Endothelial cell of umbilical vein (primary cell): ENCODE results near the gene CCR8. TPM values are rescaled to one million over a fixed set of nuclear protein-coding genes. Genes with fewer than 3 reads are reported as not detected.

ENCODE experiments used
- BruUV-seq: library from RNA; stranded (reverse); fragments of 400-500 nt; replicated peaks from 2 replicates; lab custom pipeline; 2021; lab: Mats Ljungman, UMichigan
- CTCF ChIA-PET: fragments of 300-600, 350-600 bp; sonication (Branson Sonifier 250); formaldehyde crosslinking; loops from one replicate; lab custom pipeline; 2021; ENCODE audit warnings: antibody characterized with exemption, inconsistent platforms; lab: Charles Lee
- POLR2A ChIA-PET: fragments of 300-600, 350-600 bp; sonication (Branson Sonifier 250); formaldehyde crosslinking; loops from one replicate; lab custom pipeline; 2021; ENCODE audit warnings: antibody characterized with exemption, inconsistent platforms; lab: Charles Lee
- DNase-seq: peaks from one replicate; pipeline ENCODE4 v3.0.0-alpha.2; 2011; ENCODE audit warnings: low read depth, low spot score
- FAIRE-seq: peaks from 2 replicates; lab custom pipeline; 2011; peaks lifted over from hg19 to GRCh38; lab: Jason Lieb, UNC
- H2AFZ ChIP-seq: 2 replicates; pipeline ENCODE4 v1.6.0; 2012; ENCODE audit warnings: low read depth, low read length, control low read depth, inconsistent platforms
- H3K27ac ChIP-seq: 2 replicates; pipeline ENCODE4 v1.5.1; 2011; ENCODE audit warnings: low read depth, mild to moderate bottlenecking, control low read depth, low read length, moderate library complexity; ENCODE audit not compliant: insufficient read depth
- H3K27me3 ChIP-seq, 2 experiments: 2 replicates each; pipeline versions ENCODE4 v1.6.0 to v1.6.1; 2011; ENCODE audit warnings: low read length in 2 of 2, mixed read lengths in 1 of 2; ENCODE audit not compliant: control insufficient read depth in 2 of 2, insufficient read depth in 2 of 2
- H3K36me3 ChIP-seq, 2 experiments: 2 replicates in 1 of 2; 3 replicates in 1 of 2; pipeline ENCODE4 v1.5.1; 2011; ENCODE audit warnings: low read length in 2 of 2, mild to moderate bottlenecking in 1 of 2, moderate library complexity in 1 of 2; ENCODE audit not compliant: control insufficient read depth in 2 of 2, insufficient read depth in 2 of 2; ENCODE audit errors: extremely low read depth in 1 of 2
- H3K4me1 ChIP-seq: 3 replicates; pipeline ENCODE4 v1.5.1; 2011; ENCODE audit warnings: mild to moderate bottlenecking, low read length; ENCODE audit not compliant: control insufficient read depth, insufficient read depth; ENCODE audit errors: extremely low read depth
- H3K4me2 ChIP-seq: 2 replicates; pipeline ENCODE4 v1.6.1; 2011; ENCODE audit warnings: low read length, control low read depth, mixed read lengths; ENCODE audit not compliant: insufficient read depth
- H3K4me3 ChIP-seq, 3 experiments: fragments of 200-600 bp in 1 of 3; sonication (generic), shearing (Covaris generic) in 1 of 3; replicated peaks in 1 of 3; 2 replicates each; pipeline ENCODE4 v1.5.1; 2011 to 2016; ENCODE audit warnings: control low read depth in 3 of 3, low read length in 3 of 3, mild to moderate bottlenecking in 2 of 3, inconsistent platforms in 1 of 3, low read depth in 1 of 3, moderate library complexity in 1 of 3; ENCODE audit not compliant: insufficient read depth in 1 of 3
- H3K79me2 ChIP-seq: 2 replicates; pipeline ENCODE4 v1.6.0; 2012; ENCODE audit warnings: low read length, inconsistent platforms; ENCODE audit not compliant: control insufficient read depth, insufficient read depth
- H3K9ac ChIP-seq: replicated peaks from 2 replicates; pipeline ENCODE3; 2011; ENCODE audit warnings: low read length, control low read depth; ENCODE audit not compliant: insufficient read depth; ENCODE audit errors: extremely low read depth
- H3K9me1 ChIP-seq: replicated peaks from 3 replicates; pipeline ENCODE4 v1.6.0; 2011; ENCODE audit warnings: mild to moderate bottlenecking, low read length; ENCODE audit not compliant: control insufficient read depth, insufficient read depth; ENCODE audit errors: extremely low read depth
- H3K9me3 ChIP-seq: replicated peaks from 2 replicates; pipeline ENCODE4 v1.5.1; 2012; ENCODE audit warnings: low read length, inconsistent platforms; ENCODE audit not compliant: control insufficient read depth, insufficient read depth
- H4K20me1 ChIP-seq: replicated peaks from 2 replicates; pipeline ENCODE3; 2011; ENCODE audit warnings: mild to moderate bottlenecking, low read length; ENCODE audit not compliant: control insufficient read depth, insufficient read depth; ENCODE audit errors: extremely low read depth
- CTCF ChIP-seq, 2 donors: IDR thresholded peaks; 1 replicate in 1 of 2; 2 replicates in 1 of 2; pipeline ENCODE4 v1.5.1; 2011; ENCODE audit warnings: low read length in 2 of 2, mild to moderate bottlenecking in 2 of 2, moderate library complexity in 2 of 2, control low read depth in 1 of 2, inconsistent platforms in 1 of 2, low read depth in 1 of 2; ENCODE audit not compliant: insufficient read depth in 1 of 2; ENCODE audit errors: extremely low read depth in 1 of 2
- EZH2 ChIP-seq: IDR thresholded peaks from 2 replicates; pipeline ENCODE4 v1.6.1; 2012; ENCODE audit warnings: borderline replicate concordance, low read depth, mild to moderate bottlenecking, moderate library complexity, low read length, inconsistent platforms; ENCODE audit not compliant: severe bottlenecking
- FOS ChIP-seq: IDR thresholded peaks from 2 replicates; pipeline ENCODE4 v1.6.1; 2011; ENCODE audit warnings: mild to moderate bottlenecking, low read length, moderate library complexity, borderline replicate concordance; ENCODE audit not compliant: insufficient read depth
- GATA2 ChIP-seq: IDR thresholded peaks from 2 replicates; pipeline ENCODE4 v1.7.0; 2011; ENCODE audit warnings: low read depth, mild to moderate bottlenecking, moderate library complexity, mixed read lengths, low read length; ENCODE audit not compliant: insufficient read length, insufficient read depth
- JUN ChIP-seq: IDR thresholded peaks from 2 replicates; pipeline ENCODE4 v1.6.1; 2011; ENCODE audit warnings: borderline replicate concordance, low read depth; ENCODE audit not compliant: insufficient read length, insufficient read depth
- MAX ChIP-seq: IDR thresholded peaks from 2 replicates; pipeline ENCODE4 v1.6.1; 2011; ENCODE audit not compliant: insufficient read depth, insufficient read length
- MYC ChIP-seq: IDR thresholded peaks from one replicate; pipeline ENCODE4 v1.6.1; 2011; ENCODE audit warnings: mild to moderate bottlenecking, low read depth, low read length
- POLR2A ChIP-seq: IDR thresholded peaks from 2 replicates; pipeline ENCODE4 v1.6.1; 2012; ENCODE audit warnings: low read depth, mild to moderate bottlenecking, control low read depth, low read length
- POLR2AphosphoS5 ChIP-seq: IDR thresholded peaks from 2 replicates; pipeline ENCODE4 v1.6.1; 2012; ENCODE audit warnings: low read depth, mild to moderate bottlenecking, control low read depth, low read length, moderate library complexity; ENCODE audit not compliant: insufficient read depth
- dilution Hi-C: fragments of 300-500 bp; cut with MboI; formaldehyde crosslinking; loops from one replicate; pipeline ENCODE4 v1.15.0; 2019; ENCODE audit warnings: low sequenced_read_pairs; ENCODE audit not compliant: extremely low pct_ligation_motif_present
- intact Hi-C: fragments of 100-400 bp; cut with micrococcal nuclease; formaldehyde crosslinking; loops from one replicate; pipeline ENCODE4 v1.10.0; 2022
- polyA plus RNA-seq, 4 experiments: library from polyadenylated mRNA; depleted of rRNA in 3 of 4; stranded (reverse) in 3 of 4; unstranded in 1 of 4; fragments of >200 nt; gene quantifications; 2 replicates each; pipeline versions ENCODE4 v1.2.1 to v1.2.3, GENCODE V29; 2011 to 2012; ENCODE audit warnings: missing spikeins in 1 of 4
- total RNA-seq: library from RNA; stranded (reverse); gene quantifications from 2 replicates; pipeline ENCODE4 v1.2.3, GENCODE V29; 2021

Gene CCR8
- total and polyA plus RNA-seq, 2 donors (not counting 3 experiments of a cell fraction or from before 2014, with no cell fraction given), result not detected

- Histone ChIP-seq H3K9me1 (no peaks in the 10 kb centered on the region), H3K27ac (no peak overlapping the region), H3K9me3 (no peaks in the 10 kb centered on the region), H3K27me3 (peaks cover 0 to 1% of the 10 kb centered on the region in 2 experiments), H3K4me2 (peak overlapping the region; percentile 74), H3K4me3 (peak overlapping the region in 1 of 3 experiments; percentile 40), H3K9ac (no peak overlapping the region), H2AFZ (peak overlapping the region; percentile 97), H4K20me1 (no peaks in the 10 kb centered on the region), H3K79me2 (no peaks in the 10 kb centered on the region), H3K4me1 (peaks cover 5% of the 10 kb centered on the region), H3K36me3 (no peaks in the 10 kb centered on the region)
- dilution Hi-C loops (no loop called here), intact Hi-C loops (no loop called here)
- POLR2A ChIA-PET, result no interaction called here
- no peak for DNase-seq
- BruUV-seq, result no TSS peak
- no peak for FAIRE-seq
- CTCF ChIA-PET, result interaction anchor here (4.6 to 11.4 kb wide), 2 partner anchors 92 to 158 kb away, joined by 183 to 449 read pairs; partner anchors contain the start of gene XIRP1
- TF ChIP-seq FOS (no peak), GATA2 (no peak), JUN (no peak), MAX (no peak), EZH2 (no peak), POLR2A (no peak), POLR2AphosphoS5 (no peak), CTCF (IDR thresholded peaks at IDR 0.05; ENCODE audit: extremely low read depth in 1 of 2, insufficient read depth in 1 of 2, low read depth in 1 of 2, low read length in 2 of 2) (no peak), MYC (no peak)
Observed at GRCh38 chr3:39284457-39284881, 45.0 kb upstream of the CCR8 start.
